ENCODE results near the gene MRM1. TPM values are rescaled to one million over a fixed set of nuclear protein-coding genes. Genes with fewer than 3 reads are reported as not detected.

MRM1 gene
- polyA plus RNA-seq, 3 donors: 2.9 to 3.5 (median 3.5) TPM

Other genes with a start within 250 kb of the MRM1 start
- not detected for gene TBC1D3H, start 213.1 kb upstream of the MRM1 start, polyA plus RNA-seq (ENCODE audit: insufficient read length in 3 of 3)
- gene ZNHIT3, start 114.9 kb upstream of the MRM1 start, polyA plus RNA-seq (ENCODE audit: insufficient read length in 3 of 3): 10 to 100 TPM; 69.1 to 80.4 (median 76.1) TPM
- gene MYO19, start 66.7 kb upstream of the MRM1 start, polyA plus RNA-seq (ENCODE audit: insufficient read length in 3 of 3): 10 to 100 TPM; 33.7 to 34.9 (median 34.1) TPM
- gene PIGW, start 66.6 kb upstream of the MRM1 start, polyA plus RNA-seq (ENCODE audit: insufficient read length in 3 of 3): 10 to 100 TPM; 11.0 to 14.3 (median 12.6) TPM
- gene GGNBP2, start 56.7 kb upstream of the MRM1 start, polyA plus RNA-seq (ENCODE audit: insufficient read length in 3 of 3): 10 to 100 TPM; 83.2 to 87.8 (median 85.3) TPM
- 10 to 100 TPM; 22.6 to 27.7 (median 23.6) TPM for gene DHRS11, start 9.7 kb upstream of the MRM1 start, polyA plus RNA-seq (ENCODE audit: insufficient read length in 3 of 3)

Data from right renal cortex interstitium (tissue), 3 donors.